ENCODE data around the gene AKT1S1. TPM values are rescaled to one million over a fixed set of nuclear protein-coding genes. Genes with fewer than 3 reads are reported as not detected.

Gene AKT1S1
- total and polyA plus RNA-seq, 2 of the 13 experiments (the other 11 are each of a cell fraction or from before 2014, with no cell fraction given), result 13.5 to 27.8 TPM

DNA sequence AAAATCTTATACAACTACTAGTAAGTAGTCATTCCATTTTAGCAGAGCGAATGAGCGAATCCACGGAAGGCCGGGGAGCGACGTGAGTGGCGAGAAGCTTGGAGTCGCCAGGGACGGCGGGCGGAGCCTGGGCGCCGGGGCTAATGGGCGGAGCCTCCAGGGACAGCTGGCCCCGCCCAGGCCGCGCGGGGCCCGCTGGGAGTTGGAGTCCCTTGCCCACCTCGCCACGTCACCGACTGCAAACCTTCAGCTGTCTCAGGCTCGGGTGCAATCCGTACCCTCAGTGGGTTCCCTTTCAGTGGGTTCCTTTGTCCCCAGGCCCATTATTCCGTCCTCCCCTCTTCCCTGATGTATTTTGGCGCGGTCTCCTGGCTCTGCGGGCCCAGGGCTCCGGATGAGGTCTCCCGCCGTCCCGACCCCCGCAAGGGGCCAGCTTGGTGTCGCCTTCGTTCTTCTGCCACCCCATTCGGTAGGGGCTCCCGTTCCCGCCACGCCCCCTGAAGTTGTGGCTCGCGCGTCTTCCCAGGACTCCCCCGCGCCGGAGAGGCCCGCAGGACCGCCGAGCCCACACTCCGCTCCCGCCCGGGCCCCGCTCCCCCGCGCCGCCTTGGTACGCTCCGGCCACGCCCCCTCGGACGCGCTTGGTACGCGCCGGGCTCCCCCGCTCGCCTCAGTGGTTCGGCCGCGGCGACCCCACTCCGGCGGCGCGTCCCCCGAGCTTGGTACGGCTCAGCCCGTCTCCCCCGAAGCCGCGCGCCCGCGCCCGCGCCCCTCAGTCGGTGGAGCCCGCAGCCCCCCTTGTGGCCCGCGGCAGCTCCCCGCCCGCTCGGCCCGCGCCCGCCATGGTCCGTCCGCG, 26.4 kb downstream of the AKT1S1 start, which contains the start of gene PTOV1 (continued):
- TF ChIP-seq KLF6 (CRISPR knock-in tag; IDR thresholded peaks at IDR 0.05), result no peak
- peak; percentile 75 for TF ChIP-seq AGO2 (optimal IDR thresholded peaks at IDR 0.05; ENCODE audit: low read depth, low read length)
- no peak for TF ChIP-seq ZNF780A (CRISPR knock-in tag; IDR thresholded peaks at IDR 0.05)
- TF ChIP-seq PCBP1 (IDR thresholded peaks at IDR 0.05; ENCODE audit: borderline replicate concordance, low read depth, low read length), result no peak
- TF ChIP-seq ZNF225 (CRISPR knock-in tag; IDR thresholded peaks at IDR 0.05), result no peak
- TF ChIP-seq DDIT3 (CRISPR knock-in tag; IDR thresholded peaks at IDR 0.05), result no peak
- TF ChIP-seq, protein P1, sequence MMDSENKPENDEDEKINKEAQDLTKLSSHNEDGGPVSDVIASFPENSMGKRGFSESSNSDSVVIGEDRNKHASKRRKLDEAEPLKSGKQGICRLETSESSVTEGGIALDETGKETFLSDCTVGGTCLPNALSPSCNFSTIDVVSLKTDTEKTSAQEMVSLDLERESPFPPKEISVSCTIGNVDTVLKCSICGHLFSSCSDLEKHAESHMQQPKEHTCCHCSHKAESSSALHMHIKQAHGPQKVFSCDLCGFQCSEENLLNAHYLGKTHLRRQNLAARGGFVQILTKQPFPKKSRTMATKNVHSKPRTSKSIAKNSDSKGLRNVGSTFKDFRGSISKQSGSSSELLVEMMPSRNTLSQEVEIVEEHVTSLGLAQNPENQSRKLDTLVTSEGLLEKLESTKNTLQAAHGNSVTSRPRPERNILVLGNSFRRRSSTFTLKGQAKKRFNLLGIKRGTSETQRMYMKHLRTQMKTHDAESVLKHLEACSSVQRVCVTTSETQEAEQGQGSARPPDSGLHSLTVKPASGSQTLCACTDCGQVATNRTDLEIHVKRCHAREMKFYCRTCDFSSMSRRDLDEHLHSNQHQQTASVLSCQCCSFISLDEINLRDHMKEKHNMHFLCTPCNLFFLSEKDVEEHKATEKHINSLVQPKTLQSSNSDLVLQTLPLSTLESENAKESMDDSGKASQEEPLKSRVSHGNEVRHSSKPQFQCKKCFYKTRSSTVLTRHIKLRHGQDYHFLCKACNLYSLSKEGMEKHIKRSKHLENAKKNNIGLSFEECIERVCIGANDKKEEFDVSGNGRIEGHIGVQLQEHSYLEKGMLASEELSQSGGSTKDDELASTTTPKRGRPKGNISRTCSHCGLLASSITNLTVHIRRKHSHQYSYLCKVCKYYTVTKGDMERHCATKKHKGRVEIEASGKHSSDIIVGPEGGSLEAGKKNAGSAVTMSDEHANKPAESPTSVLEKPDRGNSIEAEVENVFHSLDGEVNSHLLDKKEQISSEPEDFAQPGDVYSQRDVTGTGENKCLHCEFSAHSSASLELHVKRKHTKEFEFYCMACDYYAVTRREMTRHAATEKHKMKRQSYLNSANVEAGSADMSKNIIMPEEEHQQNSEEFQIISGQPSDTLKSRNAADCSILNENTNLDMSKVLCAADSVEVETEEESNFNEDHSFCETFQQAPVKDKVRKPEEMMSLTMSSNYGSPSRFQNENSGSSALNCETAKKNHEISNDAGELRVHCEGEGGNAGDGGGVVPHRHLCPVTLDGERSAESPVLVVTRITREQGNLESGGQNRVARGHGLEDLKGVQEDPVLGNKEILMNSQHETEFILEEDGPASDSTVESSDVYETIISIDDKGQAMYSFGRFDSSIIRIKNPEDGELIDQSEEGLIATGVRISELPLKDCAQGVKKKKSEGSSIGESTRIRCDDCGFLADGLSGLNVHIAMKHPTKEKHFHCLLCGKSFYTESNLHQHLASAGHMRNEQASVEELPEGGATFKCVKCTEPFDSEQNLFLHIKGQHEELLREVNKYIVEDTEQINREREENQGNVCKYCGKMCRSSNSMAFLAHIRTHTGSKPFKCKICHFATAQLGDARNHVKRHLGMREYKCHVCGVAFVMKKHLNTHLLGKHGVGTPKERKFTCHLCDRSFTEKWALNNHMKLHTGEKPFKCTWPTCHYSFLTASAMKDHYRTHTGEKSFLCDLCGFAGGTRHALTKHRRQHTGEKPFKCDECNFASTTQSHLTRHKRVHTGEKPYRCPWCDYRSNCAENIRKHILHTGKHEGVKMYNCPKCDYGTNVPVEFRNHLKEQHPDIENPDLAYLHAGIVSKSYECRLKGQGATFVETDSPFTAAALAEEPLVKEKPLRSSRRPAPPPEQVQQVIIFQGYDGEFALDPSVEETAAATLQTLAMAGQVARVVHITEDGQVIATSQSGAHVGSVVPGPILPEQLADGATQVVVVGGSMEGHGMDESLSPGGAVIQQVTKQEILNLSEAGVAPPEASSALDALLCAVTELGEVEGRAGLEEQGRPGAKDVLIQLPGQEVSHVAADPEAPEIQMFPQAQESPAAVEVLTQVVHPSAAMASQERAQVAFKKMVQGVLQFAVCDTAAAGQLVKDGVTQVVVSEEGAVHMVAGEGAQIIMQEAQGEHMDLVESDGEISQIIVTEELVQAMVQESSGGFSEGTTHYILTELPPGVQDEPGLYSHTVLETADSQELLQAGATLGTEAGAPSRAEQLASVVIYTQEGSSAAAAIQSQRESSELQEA (CRISPR knock-in tag; IDR thresholded peaks at IDR 0.05; ENCODE audit: not compliant biosample characterization), result no peak
- TF ChIP-seq RBAK (CRISPR knock-in tag; IDR thresholded peaks at IDR 0.05), result no peak
- TF ChIP-seq HES4 (CRISPR knock-in tag; IDR thresholded peaks at IDR 0.05; ENCODE audit: borderline replicate concordance), result no peak
- no peak for TF ChIP-seq ATRX (CRISPR knock-in tag; IDR thresholded peaks at IDR 0.05; ENCODE audit: borderline replicate concordance)
- no peak for TF ChIP-seq ZNF510 (CRISPR knock-in tag; IDR thresholded peaks at IDR 0.05; ENCODE audit: low read depth)
- no peak; the same call in 1 of the 2 replicates for TF ChIP-seq NFYB (CRISPR knock-in tag; IDR thresholded peaks at IDR 0.05)
- TF ChIP-seq TBX3 (IDR thresholded peaks at IDR 0.05; ENCODE audit: borderline replicate concordance), result no peak
- no peak for TF ChIP-seq ZNF275 (CRISPR knock-in tag; IDR thresholded peaks at IDR 0.05; ENCODE audit: borderline replicate concordance)
- TF ChIP-seq ZNF512B (CRISPR knock-in tag; IDR thresholded peaks at IDR 0.05; ENCODE audit: borderline replicate concordance), result no peak
